Raji (cell line): ENCODE measurements around the gene TMCO4.

ENCODE experiments used
- POLR2A ChIP-seq: IDR thresholded peaks from 2 replicates; pipeline ENCODE4 v1.6.1; 2011; ENCODE audit warnings: low read depth, low read length, control low read depth; ENCODE audit not compliant: insufficient read depth

Gene TMCO4

GRCh38 chr1:19680644-19681043 lies 119.1 kb downstream of the TMCO4 start:
- TF ChIP-seq POLR2A = no peak

GRCh38 chr1:19679691-19680090 lies 120.0 kb downstream of the TMCO4 start:
- no peak for TF ChIP-seq POLR2A

- TF ChIP-seq POLR2A = no peak
Measured at GRCh38 chr1:19678931-19679453, 120.7 kb downstream of the TMCO4 start.

GRCh38 chr1:19678493-19678892 lies 121.2 kb downstream of the TMCO4 start:
- TF ChIP-seq POLR2A = no peak

- TF ChIP-seq POLR2A = no peak
Measured at GRCh38 chr1:19676438-19676922, 123.2 kb downstream of the TMCO4 start.

GRCh38 chr1:19675797-19676196 lies 123.9 kb downstream of the TMCO4 start:
- TF ChIP-seq POLR2A = no peak

GRCh38 chr1:19672237-19672636 lies 127.5 kb downstream of the TMCO4 start:
- no peak for TF ChIP-seq POLR2A

- TF ChIP-seq POLR2A = no peak
Measured at GRCh38 chr1:19670787-19671186, 128.9 kb downstream of the TMCO4 start.

- no peak for TF ChIP-seq POLR2A
Measured at GRCh38 chr1:19668888-19669287, 130.8 kb downstream of the TMCO4 start.

GRCh38 chr1:19665496-19666465 lies 133.9 kb downstream of the TMCO4 start:
- TF ChIP-seq POLR2A = no peak

- TF ChIP-seq POLR2A = no peak
Measured at GRCh38 chr1:19665186-19665495, 134.6 kb downstream of the TMCO4 start.

- no peak for TF ChIP-seq POLR2A
Measured at GRCh38 chr1:19664453-19665185, 135.1 kb downstream of the TMCO4 start, which contains the start of gene HTR6. TSS of gene HTR6 (plus strand) at chr1:19664875. CDS start at chr1:19665754, 879 bp downstream.

- TF ChIP-seq POLR2A = no peak
Measured at GRCh38 chr1:19662313-19662712, 137.4 kb downstream of the TMCO4 start.

GRCh38 chr1:19661721-19662228 lies 137.9 kb downstream of the TMCO4 start:
- TF ChIP-seq POLR2A = no peak

- no peak for TF ChIP-seq POLR2A
Measured at GRCh38 chr1:19658186-19658585, 141.5 kb downstream of the TMCO4 start.
